HG03575 (cell line): ENCODE results near the gene TLE2.
"Not testable (repeated sequence)": the region's sequence is repeated elsewhere in the genome, so short reads cannot be mapped to it uniquely, and the experiment has no call there.

Source experiments
- ATAC-seq: cut with Tn5 transposase; IDR thresholded peaks from one replicate; pipeline ENCODE4 v1.9.1; 2021; ENCODE audit not compliant: unreplicated experiment, insufficient number of reproducible peaks, low FRiP score; ENCODE audit errors: extremely low read depth

Gene TLE2

GRCh38 chr19:3041327-3041726, 12.2 kb upstream of the TLE2 start:
- ATAC-seq: no peak

GRCh38 chr19:3039641-3040077, 10.6 kb upstream of the TLE2 start:
- ATAC-seq: no peak

- ATAC-seq: no peak
Observed at GRCh38 chr19:3039125-3039524, 10.0 kb upstream of the TLE2 start.

GRCh38 chr19:3038214-3038613, 9.1 kb upstream of the TLE2 start:
- no peak for ATAC-seq

- not testable (repeated sequence) for ATAC-seq
Observed at GRCh38 chr19:3036977-3037544, 8.0 kb upstream of the TLE2 start.

GRCh38 chr19:3036119-3036976, 7.3 kb upstream of the TLE2 start:
- no peak for ATAC-seq

- ATAC-seq: no peak
Observed at GRCh38 chr19:3035542-3036118, 6.5 kb upstream of the TLE2 start.

GRCh38 chr19:3034656-3035541, 5.8 kb upstream of the TLE2 start:
- ATAC-seq: no peak

GRCh38 chr19:3034406-3034655, 5.3 kb upstream of the TLE2 start:
- ATAC-seq: no peak

- ATAC-seq: no peak
Observed at GRCh38 chr19:3033595-3034405, 4.7 kb upstream of the TLE2 start.

- no peak for ATAC-seq
Observed at GRCh38 chr19:3031607-3031867, 2.5 kb upstream of the TLE2 start.

GRCh38 chr19:3028305-3029064, 595 bp downstream of the TLE2 start:
- no peak for ATAC-seq

GRCh38 chr19:3027981-3028304, 1.1 kb downstream of the TLE2 start:
- no peak for ATAC-seq

- ATAC-seq: no peak
Observed at GRCh38 chr19:3027292-3027691, 1.8 kb downstream of the TLE2 start.

GRCh38 chr19:3026768-3027167, 2.3 kb downstream of the TLE2 start:
- ATAC-seq: no peak

GRCh38 chr19:3025549-3025886, 3.6 kb downstream of the TLE2 start:
- ATAC-seq: no peak

- ATAC-seq: no peak
Observed at GRCh38 chr19:3024870-3025548, 4.1 kb downstream of the TLE2 start.

GRCh38 chr19:3024509-3024869, 4.6 kb downstream of the TLE2 start:
- no peak for ATAC-seq
